MCF 10A (cell line): Measurements from ENCODE around the gene LRRFIP1. TPM values are rescaled to one million over a fixed set of nuclear protein-coding genes. Genes with fewer than 3 reads are reported as not detected.

ENCODE experiments used
- BruUV-seq: library from RNA; stranded (reverse); fragments of 400-500 nt; replicated peaks from 2 replicates; lab custom pipeline; 2021; lab: Mats Ljungman, UMichigan
- CTCF ChIA-PET: fragments of 300-600 bp; sonication (Branson Sonifier 250); formaldehyde crosslinking; extraction: SDS; loops from one replicate; lab custom pipeline; 2021; ENCODE audit warnings: antibody characterized with exemption, inconsistent platforms; lab: Yijun Ruan, JAX
- POLR2A ChIA-PET: fragments of 300-600, 350-650 bp; sonication (Branson Sonifier 250); formaldehyde crosslinking; extraction: SDS; loops from one replicate; lab custom pipeline; 2020; ENCODE audit warnings: antibody characterized with exemption, inconsistent platforms; lab: Yijun Ruan, JAX
- DNase-seq: peaks from one replicate; pipeline ENCODE4 v3.0.0-alpha.2; 2018; ENCODE audit not compliant: unreplicated experiment
- H3K27ac Mint-ChIP-seq: one replicate; pipeline ENCODE4 v1.8.0; 2022; ENCODE audit warnings: mild to moderate bottlenecking, low read depth, mixed read lengths; ENCODE audit not compliant: unreplicated experiment
- H3K27me3 Mint-ChIP-seq: one replicate; pipeline ENCODE4 v1.8.0; 2022; ENCODE audit warnings: mixed read lengths; ENCODE audit not compliant: insufficient read depth, unreplicated experiment
- H3K36me3 Mint-ChIP-seq: one replicate; pipeline ENCODE4 v1.8.0; 2022; ENCODE audit warnings: mild to moderate bottlenecking, moderate library complexity, mixed read lengths; ENCODE audit not compliant: insufficient read depth, unreplicated experiment
- H3K4me1 Mint-ChIP-seq: one replicate; pipeline ENCODE4 v1.8.0; 2022; ENCODE audit warnings: mixed read lengths; ENCODE audit not compliant: insufficient read depth, unreplicated experiment
- H3K4me3 Mint-ChIP-seq: one replicate; pipeline ENCODE4 v1.8.0; 2022; ENCODE audit warnings: mild to moderate bottlenecking, moderate library complexity, mixed read lengths; ENCODE audit not compliant: unreplicated experiment
- H3K9me3 Mint-ChIP-seq: one replicate; pipeline ENCODE4 v1.8.0; 2022; ENCODE audit warnings: mixed read lengths; ENCODE audit not compliant: unreplicated experiment
- CTCF ChIP-seq: fragments of 200-600 bp; IDR thresholded peaks from one replicate; pipeline ENCODE4 v1.8.0; 2022; ENCODE audit warnings: antibody characterized with exemption, mild to moderate bottlenecking; ENCODE audit not compliant: unreplicated experiment
- intact Hi-C: fragments of 100-400 bp; cut with micrococcal nuclease; formaldehyde crosslinking; loops from 2 replicates; pipeline ENCODE4 v1.14.1; 2022
- total RNA-seq: library from RNA; stranded (reverse); gene quantifications from 2 replicates; pipeline ENCODE4 v1.2.3, GENCODE V29; 2022

Gene LRRFIP1
- total RNA-seq, 1 experiment from 2014 or later: 197 TPM

GRCh38 chr2:237633061-237633561 is 5.7 kb downstream of the LRRFIP1 start:
- intact Hi-C loops: no loop called here
- Mint-ChIP-seq H3K27ac (no peak overlapping the region), H3K27me3 (peaks cover 21% of the 10 kb centered on the region), H3K4me1 (no peaks in the 10 kb centered on the region), H3K36me3 (peaks cover 6% of the 10 kb centered on the region), H3K9me3 (no peaks in the 10 kb centered on the region), H3K4me3 (no peak overlapping the region)
- no TSS peak for BruUV-seq
- POLR2A ChIA-PET: interaction anchor here (1.4 kb wide), 1 partner anchor 26 kb away, joined by 6 read pairs; no protein-coding TSS in a partner anchor
- DNase-seq: no peak
- CTCF ChIA-PET: interaction anchor here (0.7 kb wide), 1 partner anchor 52 kb away, joined by 3 read pairs; no protein-coding TSS in a partner anchor
- TF ChIP-seq CTCF: no peak

GRCh38 chr2:237636578-237636977 is 9.2 kb downstream of the LRRFIP1 start:
- H3K4me3 Mint-ChIP-seq: no peak overlapping the region
- H3K27ac Mint-ChIP-seq: no peak overlapping the region
- DNase-seq: no peak
- peaks cover 14% of the 10 kb centered on the region for H3K27me3 Mint-ChIP-seq
- ChIA-PET CTCF (interaction anchor here (0.6 kb wide), 1 partner anchor 345 kb away, joined by 3 read pairs; no protein-coding TSS in a partner anchor), POLR2A (no interaction called here)
- no TSS peak for BruUV-seq
- H3K4me1 Mint-ChIP-seq: no peaks in the 10 kb centered on the region
- no peaks in the 10 kb centered on the region for H3K9me3 Mint-ChIP-seq
- no peak for TF ChIP-seq CTCF
- H3K36me3 Mint-ChIP-seq: peaks cover 12% of the 10 kb centered on the region
- intact Hi-C loops: no loop called here

GRCh38 chr2:237637429-237638135 is 10.2 kb downstream of the LRRFIP1 start:
- ChIA-PET POLR2A (no interaction called here), CTCF (no interaction called here)
- Mint-ChIP-seq H3K36me3 (peaks cover 6% of the 10 kb centered on the region), H3K27me3 (peaks cover 14% of the 10 kb centered on the region), H3K4me3 (no peak overlapping the region), H3K4me1 (no peaks in the 10 kb centered on the region), H3K9me3 (no peaks in the 10 kb centered on the region), H3K27ac (no peak overlapping the region)
- DNase-seq: no peak
- TF ChIP-seq CTCF: no peak
- BruUV-seq: no TSS peak
- intact Hi-C loops: no loop called here

- DNase-seq: no peak
- TF ChIP-seq CTCF: no peak
- POLR2A ChIA-PET: interaction anchor here (1.3 kb wide), 1 partner anchor 9 kb away, joined by 3 read pairs; no protein-coding TSS in a partner anchor
- Mint-ChIP-seq H3K4me1 (no peaks in the 10 kb centered on the region), H3K4me3 (no peak overlapping the region), H3K9me3 (no peaks in the 10 kb centered on the region), H3K27me3 (peaks cover 14% of the 10 kb centered on the region), H3K36me3 (peaks cover 6% of the 10 kb centered on the region), H3K27ac (no peak overlapping the region)
- no TSS peak for BruUV-seq
- CTCF ChIA-PET: no interaction called here
- intact Hi-C loops: no loop called here
Measured at GRCh38 chr2:237638176-237638575, 10.8 kb downstream of the LRRFIP1 start.
